Breast epithelium (tissue), 3 donors: Measurements from ENCODE around the gene MYOM3.

Experiments
- CTCF ChIP-seq, 3 donors: fragments of 450-650 bp; IDR thresholded peaks; one replicate each; pipeline ENCODE4 v1.5.1; 2016 to 2017; ENCODE audit warnings: antibody characterized with exemption in 3 of 3, mild to moderate bottlenecking in 3 of 3, moderate library complexity in 3 of 3
- POLR2AphosphoS5 ChIP-seq, 3 donors: sonication (generic); formaldehyde crosslinking; IDR thresholded peaks; one replicate each; pipeline ENCODE4 v1.6.1; 2017; ENCODE audit warnings: antibody characterized with exemption in 3 of 3

- TF ChIP-seq POLR2AphosphoS5 (IDR thresholded peaks at IDR 0.05) (no peak), CTCF (IDR thresholded peaks at IDR 0.05) (no peak)
Measured at GRCh38 chr1:24090736-24091135, 21.2 kb downstream of the MYOM3 start.
